Astrocyte of the spinal cord (primary cell): ENCODE measurements around the gene TRAPPC10.

Experiments
- DNase-seq: peaks from one replicate; pipeline ENCODE4 v3.0.0; 2011; ENCODE audit warnings: low read depth, low spot score
- H3K4me3 ChIP-seq: 2 replicates; pipeline ENCODE4 v1.5.1; 2011; ENCODE audit warnings: low read depth, mild to moderate bottlenecking, low read length, moderate library complexity
- in situ Hi-C: cut with HindIII; loops from 2 replicates; pipeline ENCODE4 v1.10.0; 2017; ENCODE audit warnings: low sequenced_read_pairs
- TF ChIP-seq, protein P1 (sequence below): IDR thresholded peaks from 2 replicates; pipeline ENCODE4 v1.5.1; 2012; ENCODE audit warnings: low read depth, mild to moderate bottlenecking, low read length, inconsistent platforms

TRAPPC10 gene

DNA sequence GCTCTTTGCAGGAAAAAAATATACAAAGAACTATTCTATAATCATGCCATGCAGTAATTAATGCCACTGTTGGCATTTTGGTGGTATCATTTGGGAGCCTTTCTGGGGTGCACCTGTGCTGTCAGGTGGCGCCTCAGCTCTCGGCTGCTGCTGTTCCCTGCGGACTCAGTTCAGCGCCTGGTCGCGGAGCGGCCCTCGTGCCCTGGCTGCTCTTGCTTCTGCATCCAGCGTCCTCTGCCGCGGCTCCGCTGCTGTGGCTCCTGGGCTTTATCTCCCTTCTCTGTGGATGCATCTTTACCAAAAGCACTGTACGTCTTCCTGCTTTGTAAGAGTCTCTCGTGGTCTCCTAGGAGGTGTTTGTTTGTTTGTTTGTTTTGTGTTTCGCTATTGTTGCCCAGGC is 60.0 kb downstream of the TRAPPC10 start:
- TF ChIP-seq, protein P1, sequence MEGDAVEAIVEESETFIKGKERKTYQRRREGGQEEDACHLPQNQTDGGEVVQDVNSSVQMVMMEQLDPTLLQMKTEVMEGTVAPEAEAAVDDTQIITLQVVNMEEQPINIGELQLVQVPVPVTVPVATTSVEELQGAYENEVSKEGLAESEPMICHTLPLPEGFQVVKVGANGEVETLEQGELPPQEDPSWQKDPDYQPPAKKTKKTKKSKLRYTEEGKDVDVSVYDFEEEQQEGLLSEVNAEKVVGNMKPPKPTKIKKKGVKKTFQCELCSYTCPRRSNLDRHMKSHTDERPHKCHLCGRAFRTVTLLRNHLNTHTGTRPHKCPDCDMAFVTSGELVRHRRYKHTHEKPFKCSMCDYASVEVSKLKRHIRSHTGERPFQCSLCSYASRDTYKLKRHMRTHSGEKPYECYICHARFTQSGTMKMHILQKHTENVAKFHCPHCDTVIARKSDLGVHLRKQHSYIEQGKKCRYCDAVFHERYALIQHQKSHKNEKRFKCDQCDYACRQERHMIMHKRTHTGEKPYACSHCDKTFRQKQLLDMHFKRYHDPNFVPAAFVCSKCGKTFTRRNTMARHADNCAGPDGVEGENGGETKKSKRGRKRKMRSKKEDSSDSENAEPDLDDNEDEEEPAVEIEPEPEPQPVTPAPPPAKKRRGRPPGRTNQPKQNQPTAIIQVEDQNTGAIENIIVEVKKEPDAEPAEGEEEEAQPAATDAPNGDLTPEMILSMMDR, result no peak
- in situ Hi-C loops, result no loop called here
- no peak for DNase-seq
- H3K4me3 ChIP-seq, result no peak overlapping the region

DNA sequence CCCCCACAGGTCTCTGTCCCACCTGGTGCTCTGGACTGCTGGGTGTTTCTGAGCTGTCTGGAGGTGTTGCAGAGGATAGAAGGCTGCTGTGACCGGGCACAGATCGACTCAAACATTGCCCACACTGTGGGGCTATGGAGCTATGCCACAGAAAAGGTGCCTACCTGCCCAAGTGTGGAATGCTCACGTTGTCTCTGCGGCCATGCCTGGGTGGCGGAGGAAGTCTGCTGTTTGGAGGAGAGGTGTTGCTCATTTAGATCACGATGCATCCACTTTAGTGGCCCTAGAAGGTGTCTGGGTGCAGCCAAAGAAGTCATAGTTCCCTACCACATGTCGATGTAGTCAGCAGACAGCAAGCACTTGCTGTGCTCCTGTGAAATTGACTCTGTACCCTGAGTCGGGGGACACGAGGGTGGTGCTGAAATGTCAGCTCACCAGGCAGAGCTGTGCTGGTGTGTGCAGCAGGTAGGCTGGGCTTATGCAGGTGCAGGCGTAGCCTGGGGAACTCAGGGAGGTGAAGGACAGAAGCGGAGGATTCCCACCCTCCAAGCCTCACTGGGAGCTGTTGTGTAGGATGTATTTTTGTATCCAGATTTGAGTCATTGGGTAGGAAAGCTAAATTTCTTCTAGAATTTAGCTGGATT is 62.3 kb downstream of the TRAPPC10 start:
- TF ChIP-seq, protein P1, result no peak
- in situ Hi-C loops, result no loop called here
- no peak overlapping the region for H3K4me3 ChIP-seq
- no peak for DNase-seq

DNA sequence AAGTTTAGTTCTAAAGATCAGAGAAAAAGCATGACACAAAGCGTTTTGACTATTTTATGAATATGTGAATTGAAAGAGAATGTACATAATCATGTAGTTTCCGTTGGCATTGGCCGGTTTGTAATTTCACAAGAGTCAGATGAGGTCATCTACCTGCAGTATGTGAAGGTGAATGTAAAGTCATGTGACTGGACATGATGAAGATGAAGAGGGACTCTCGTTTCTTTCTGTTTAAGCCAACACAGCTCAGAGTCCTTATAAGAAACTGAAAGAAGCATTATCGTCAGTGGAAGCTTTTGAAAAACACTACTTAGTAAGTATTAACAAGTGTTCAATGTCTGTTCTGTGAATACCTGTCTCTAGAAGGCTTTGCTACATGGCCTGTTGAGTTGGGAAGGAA is 64.2 kb downstream of the TRAPPC10 start:
- TF ChIP-seq, protein P1, result no peak

DNA sequence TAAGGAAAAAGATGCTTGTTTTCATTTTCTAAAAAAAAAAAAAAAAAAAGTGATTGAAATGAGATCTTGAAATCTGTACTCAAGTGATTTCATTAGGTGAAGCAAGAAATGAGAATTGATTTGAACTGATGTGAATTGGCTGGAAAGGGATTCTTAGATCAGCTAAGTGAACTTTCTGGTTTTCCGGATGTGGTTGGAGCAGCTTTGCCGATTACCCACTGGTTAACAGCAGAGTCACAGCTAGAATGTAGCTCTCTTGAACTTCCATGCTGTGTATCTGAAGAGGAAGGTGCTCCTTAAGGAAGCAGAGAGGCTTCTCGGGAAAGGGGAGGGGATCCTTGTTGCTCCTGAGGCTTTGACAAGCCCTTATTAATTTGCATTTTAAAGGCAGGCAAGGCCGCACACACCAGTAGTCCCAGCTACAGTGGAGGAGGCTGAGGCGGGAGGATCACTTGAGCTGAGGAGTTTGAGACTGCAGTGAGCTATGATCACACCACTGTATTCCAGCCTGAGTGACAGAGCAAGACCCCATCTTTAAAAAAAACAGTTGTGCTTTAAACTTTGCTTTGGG is 66.4 kb downstream of the TRAPPC10 start:
- in situ Hi-C loops, result no loop called here
- H3K4me3 ChIP-seq, result no peak overlapping the region
- no peak for DNase-seq
- TF ChIP-seq, protein P1, result no peak

More for the DNA sequence above, 64.2 kb downstream of the TRAPPC10 start:
- in situ Hi-C loops, result no loop called here
- DNase-seq, result no peak
- no peak overlapping the region for H3K4me3 ChIP-seq

DNA sequence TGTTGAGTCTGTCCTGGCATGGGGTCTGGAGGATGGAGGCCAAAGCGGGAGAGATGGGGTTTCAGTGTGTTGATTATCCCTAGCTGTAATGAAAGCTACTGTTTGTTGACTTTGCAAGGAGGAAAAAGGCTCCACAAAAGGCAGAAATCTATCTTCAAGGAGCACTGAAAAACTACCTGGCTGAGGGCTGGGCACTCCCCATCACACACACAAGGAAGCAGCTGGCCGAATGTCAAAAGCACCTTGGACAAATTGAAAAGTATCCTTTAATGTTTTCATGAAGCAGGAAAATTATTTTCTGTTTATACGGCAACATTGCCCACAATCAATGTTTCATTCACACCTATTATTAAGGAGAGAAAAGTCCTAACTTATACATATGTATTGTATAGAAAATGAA is 67.3 kb downstream of the TRAPPC10 start:
- in situ Hi-C loops, result no loop called here
- TF ChIP-seq, protein P1, result no peak
- DNase-seq, result no peak
- no peak overlapping the region for H3K4me3 ChIP-seq

DNA sequence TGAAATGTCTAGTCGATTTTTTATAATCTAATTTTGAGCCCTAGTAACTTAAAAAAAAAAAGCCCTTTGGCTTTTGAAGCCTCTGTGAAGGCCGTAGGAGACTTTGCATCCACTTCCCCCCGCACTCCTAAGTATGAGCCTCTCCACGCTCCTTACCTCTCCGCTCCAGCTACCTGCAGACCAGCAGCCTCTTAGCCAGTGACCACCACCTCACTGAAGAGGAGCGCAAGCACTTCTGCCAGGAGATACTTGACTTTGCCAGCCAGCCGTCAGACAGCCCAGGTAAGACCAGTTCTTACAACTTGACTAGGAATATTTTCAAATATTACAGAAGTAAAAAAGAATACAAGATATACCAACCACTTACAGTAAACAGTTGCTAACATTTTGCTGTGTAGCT is 67.7 kb downstream of the TRAPPC10 start:
- no peak for DNase-seq
- in situ Hi-C loops, result no loop called here
- H3K4me3 ChIP-seq, result no peak overlapping the region
- TF ChIP-seq, protein P1, result no peak
